ENCODE results near the gene MAP3K1. TPM values are rescaled to one million over a fixed set of nuclear protein-coding genes. Genes with fewer than 3 reads are reported as not detected.

Gene MAP3K1
- total RNA-seq, 1 experiment from 2014 or later, result 8.5 TPM

GRCh38 chr5:56801256-56801655 is 14.1 kb upstream of the MAP3K1 start:
- Histone ChIP-seq H2AFZ (ENCODE audit: low read depth, low read length, poor library complexity, severe bottlenecking) (no peak overlapping the region), H3K9me2 (ENCODE audit: insufficient read depth) (no peaks in the 10 kb centered on the region; the same call in 1 of the 2 replicates), H3K36me3 (ENCODE audit: control insufficient read depth in 1 of 2, insufficient read depth in 2 of 2, low read length in 2 of 2) (no peaks in the 10 kb centered on the region), H3K4me3 (replicated peaks in 1 of 2; ENCODE audit: low read depth in 1 of 2, low read length in 2 of 2) (no peak overlapping the region), H3K9me3 (ENCODE audit: control insufficient read depth in 1 of 2, insufficient read depth in 1 of 2, low read depth in 1 of 2, low read length in 2 of 2) (no peaks in the 10 kb centered on the region), H3K27me3 (ENCODE audit: insufficient read depth, low read length) (no peaks in the 10 kb centered on the region), H3K4me2 (ENCODE audit: low read length) (no peak overlapping the region), H4K20me1 (ENCODE audit: insufficient read depth) (no peaks in the 10 kb centered on the region), H3K79me2 (ENCODE audit: insufficient read depth, low read length) (no peaks in the 10 kb centered on the region), H3K27ac (ENCODE audit: low read depth, low read length) (no peak overlapping the region), H3K9ac (ENCODE audit: low read length) (no peak overlapping the region), H3K4me1 (ENCODE audit: control insufficient read depth in 1 of 2, insufficient read depth in 2 of 2, low read length in 2 of 2) (no peaks in the 10 kb centered on the region)
- CTCF ChIA-PET, result no interaction called here
- no peak for ATAC-seq
- DNase-seq (ENCODE audit: low read depth, low spot score), result no peak
- RAD21 ChIA-PET (ENCODE audit: low non-redundant PET in 1 of 2, low total read pairs in 2 of 2, uncharacterized antibody in 2 of 2, unreplicated experiment in 2 of 2), result no interaction called here
- POLR2A ChIA-PET, result no interaction called here
- no TSS peak for BruUV-seq (replicated peaks)
- intact Hi-C loops (cut with micrococcal nuclease), result no loop called here
- no peak for TF ChIP-seq EZH2 (IDR thresholded peaks at IDR 0.05)
- no peak for TF ChIP-seq POLR2AphosphoS5 (IDR thresholded peaks at IDR 0.05; ENCODE audit: low read depth, low read length)
- TF ChIP-seq SP1 (IDR thresholded peaks at IDR 0.05; ENCODE audit: low read depth), result no peak
- no peak for TF ChIP-seq FOSL1 (IDR thresholded peaks at IDR 0.05; ENCODE audit: low read depth)
- no peak for TF ChIP-seq ZNF274 (IDR thresholded peaks at IDR 0.05; ENCODE audit: low read depth, low read length)
- TF ChIP-seq SRF (IDR thresholded peaks at IDR 0.05; ENCODE audit: low read depth), result no peak
- TF ChIP-seq CBX3 (IDR thresholded peaks at IDR 0.05; ENCODE audit: low read depth), result no peak
- no peak for TF ChIP-seq ATF3 (IDR thresholded peaks at IDR 0.05)
- no peak for TF ChIP-seq RAD21 (IDR thresholded peaks at IDR 0.05; ENCODE audit: low read depth)
- TF ChIP-seq REST (IDR thresholded peaks at IDR 0.05; ENCODE audit: low read depth), result no peak
- no peak for TF ChIP-seq ELF1 (IDR thresholded peaks at IDR 0.05; ENCODE audit: borderline replicate concordance, low read depth)
- TF ChIP-seq JUND (IDR thresholded peaks at IDR 0.05), result no peak
- no peak for TF ChIP-seq POLR2A (IDR thresholded peaks at IDR 0.05; ENCODE audit: borderline replicate concordance, extremely low read depth, insufficient read depth, insufficient read length)
- TF ChIP-seq CEBPB (IDR thresholded peaks at IDR 0.05; ENCODE audit: low read depth), result no peak
- TF ChIP-seq YY1 (IDR thresholded peaks at IDR 0.05; ENCODE audit: extremely low read depth, insufficient replicate concordance, low read depth, low read length), result no peak
- no peak for TF ChIP-seq ZFX (IDR thresholded peaks at IDR 0.05)
- no peak for TF ChIP-seq CTCF (IDR thresholded peaks at IDR 0.05 in 2 of 3, conservative IDR thresholded peaks at IDR 0.05 in 1 of 3; ENCODE audit: borderline replicate concordance in 1 of 3, insufficient read depth in 1 of 3, low read depth in 2 of 3, low read length in 2 of 3)
- TF ChIP-seq EZH2phosphoT487 (IDR thresholded peaks at IDR 0.05; ENCODE audit: borderline replicate concordance), result no peak
